HG03064 (cell line): Measurements from ENCODE around the gene ARHGEF1.
"Not testable (repeated sequence)": the region's sequence is repeated elsewhere in the genome, so short reads cannot be mapped to it uniquely, and the experiment has no call there.

ENCODE experiments used
- ATAC-seq: cut with Tn5 transposase; IDR thresholded peaks from one replicate; pipeline ENCODE4 v1.9.1; 2021; ENCODE audit warnings: low read depth; ENCODE audit not compliant: unreplicated experiment

Gene ARHGEF1

GRCh38 chr19:41929536-41930071 lies 46.6 kb downstream of the ARHGEF1 start:
- no peak for ATAC-seq

DNA sequence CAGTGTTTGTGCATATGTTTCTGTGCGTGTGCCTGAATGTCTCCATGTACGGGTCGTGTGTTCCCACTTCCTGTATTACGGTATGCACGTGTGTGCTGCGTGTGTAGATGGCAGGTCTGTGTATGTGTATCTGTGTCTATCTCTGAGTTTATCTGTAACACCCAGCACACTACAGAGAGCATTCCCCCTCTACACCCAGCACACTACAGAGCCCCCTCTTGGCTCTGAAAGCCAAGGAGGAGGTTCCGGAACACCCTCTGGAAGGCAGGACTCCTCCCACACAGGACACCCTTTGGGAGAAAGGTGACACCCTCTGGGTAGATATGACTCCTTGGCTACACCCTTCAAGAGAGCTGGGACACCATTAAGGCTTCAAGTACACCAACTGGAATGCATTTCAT lies 47.3 kb downstream of the ARHGEF1 start:
- no peak for ATAC-seq

- no peak for ATAC-seq
Observed at GRCh38 chr19:41930926-41931592, 48.1 kb downstream of the ARHGEF1 start.

GRCh38 chr19:41932259-41932719 lies 49.3 kb downstream of the ARHGEF1 start:
- no peak for ATAC-seq

DNA sequence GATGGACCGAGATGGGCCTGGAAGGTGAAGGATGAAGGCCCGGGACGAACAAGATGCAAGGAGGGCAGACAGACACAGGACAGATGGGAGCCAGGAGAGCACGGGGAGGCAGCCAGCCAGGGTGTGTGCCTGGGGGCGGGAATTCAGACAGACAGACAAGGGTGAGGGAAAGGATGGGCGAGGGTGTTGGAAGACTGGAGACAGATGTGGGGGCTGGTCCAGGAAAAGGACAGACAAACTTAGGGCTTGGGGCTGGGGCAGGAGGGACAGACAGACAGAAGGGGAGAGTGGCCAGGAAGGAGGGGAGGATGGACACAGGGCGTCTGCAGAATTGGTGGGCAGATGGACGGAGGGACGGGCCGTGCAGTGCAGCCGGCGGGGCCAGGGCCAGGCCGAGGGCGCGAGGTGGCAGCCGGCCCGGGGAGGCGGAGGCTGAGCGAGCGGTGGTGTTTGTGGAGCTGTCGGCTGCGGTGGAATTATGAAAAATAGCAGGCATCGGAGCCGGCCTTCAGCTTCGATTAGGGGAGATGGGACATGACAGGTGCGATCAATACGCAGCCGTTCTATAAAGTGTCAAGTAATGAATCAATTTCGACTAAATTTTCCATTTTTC lies 49.8 kb downstream of the ARHGEF1 start:
- no peak for ATAC-seq

DNA sequence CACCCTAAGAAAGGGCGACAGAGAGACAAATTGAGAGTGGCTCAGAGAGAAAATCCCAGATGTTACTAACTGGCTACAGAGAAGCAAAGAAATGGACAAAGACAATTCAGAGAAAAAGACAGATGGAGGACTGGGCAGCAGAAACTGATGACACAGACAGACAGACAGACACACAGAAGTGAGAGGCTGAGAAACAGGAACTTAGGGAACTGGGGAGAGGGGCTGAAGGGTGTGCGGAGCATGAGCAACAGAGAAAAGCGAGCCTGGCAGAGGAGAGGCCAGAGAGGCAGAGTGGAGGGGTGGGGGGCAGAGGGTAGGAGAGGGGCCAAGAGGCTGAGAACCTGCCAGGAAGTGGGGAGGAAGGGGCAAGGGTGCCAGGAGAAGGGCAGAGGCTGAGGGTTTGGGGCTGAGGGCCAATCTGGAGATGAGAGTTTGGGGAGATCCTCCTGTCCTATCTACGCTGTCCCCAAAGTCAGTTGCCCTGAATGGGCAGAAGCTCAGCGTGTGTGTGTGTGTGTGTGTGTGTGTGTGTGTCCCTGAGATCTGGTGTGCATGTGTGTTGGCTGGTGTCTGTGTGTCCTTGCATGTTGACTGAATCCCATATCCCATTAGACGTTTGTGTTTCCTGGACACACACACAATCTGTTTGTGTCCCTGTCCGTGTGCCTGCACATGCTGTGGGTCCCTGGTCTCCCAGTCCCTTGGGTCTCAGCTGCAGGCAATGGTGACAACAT lies 50.9 kb downstream of the ARHGEF1 start:
- ATAC-seq = no peak

- ATAC-seq = no peak
Observed at GRCh38 chr19:41934849-41935374, 51.9 kb downstream of the ARHGEF1 start.

- no peak for ATAC-seq
Observed at GRCh38 chr19:41935760-41936415, 52.9 kb downstream of the ARHGEF1 start.

DNA sequence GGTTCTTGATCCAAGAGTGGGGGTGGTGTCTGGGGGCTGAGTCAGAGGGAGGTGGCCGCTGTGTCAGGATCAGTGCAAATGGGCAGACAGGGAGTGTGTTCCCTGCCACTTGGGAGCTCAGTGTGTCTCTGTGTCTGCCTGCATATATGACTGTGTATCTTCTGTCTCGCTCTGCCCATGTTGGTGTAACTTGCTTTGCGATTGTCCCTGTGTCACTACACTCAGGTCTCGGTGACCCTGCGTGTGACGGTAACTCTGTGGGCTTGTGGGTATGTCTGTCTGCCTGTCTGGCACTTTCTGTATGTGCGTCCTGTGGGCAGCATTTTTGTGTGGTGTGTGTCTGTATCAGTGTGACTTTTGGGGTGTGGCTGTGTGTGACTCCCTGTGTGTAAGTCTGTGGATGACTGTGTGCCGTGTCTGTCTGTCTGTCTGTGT lies 53.4 kb downstream of the ARHGEF1 start:
- ATAC-seq = no peak

GRCh38 chr19:41936961-41937360 lies 54.0 kb downstream of the ARHGEF1 start:
- no peak for ATAC-seq

DNA sequence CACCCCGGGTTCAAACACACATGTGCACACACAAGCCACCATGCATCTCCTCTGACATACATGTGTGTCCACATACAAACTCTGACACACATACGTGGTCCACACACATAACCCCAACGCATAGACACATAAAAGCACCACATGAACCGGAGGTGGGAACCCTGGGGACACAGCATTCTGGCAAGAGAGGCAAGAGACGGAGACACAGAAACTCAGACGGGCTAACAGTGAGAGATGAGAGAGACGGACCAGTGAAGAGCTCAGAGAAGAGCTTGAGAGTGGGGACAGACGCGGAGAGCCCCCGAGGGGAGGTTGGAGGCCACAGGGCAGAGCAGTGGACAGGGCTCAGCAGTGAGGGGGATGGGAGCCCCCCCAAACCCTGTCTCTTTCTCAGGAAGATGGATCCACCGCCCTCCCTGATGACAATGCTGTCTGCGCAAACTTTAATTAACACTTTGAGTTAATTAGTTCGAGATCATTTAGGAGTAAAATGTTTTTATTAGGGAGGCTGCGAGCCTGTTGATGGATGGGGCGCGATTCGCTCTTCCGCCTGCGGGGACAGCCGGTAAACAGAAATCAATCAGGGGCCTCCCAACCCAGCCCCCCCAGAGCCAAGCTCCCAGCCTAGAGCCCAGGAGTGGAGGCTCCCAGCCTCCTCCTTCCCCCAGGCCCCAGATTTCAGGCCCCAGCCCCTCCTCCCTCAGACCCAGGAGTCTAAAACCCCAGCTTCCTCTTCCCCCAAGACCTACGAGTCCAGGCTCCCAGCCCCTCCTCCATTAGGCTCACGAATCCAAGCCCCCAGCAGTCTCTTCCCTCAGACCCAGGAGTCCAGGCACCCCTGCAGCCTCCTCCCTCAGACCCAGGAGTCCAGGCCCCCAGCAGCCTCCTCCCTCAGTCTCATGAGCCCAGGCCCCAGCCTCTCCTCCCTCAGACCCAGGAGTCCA lies 54.8 kb downstream of the ARHGEF1 start:
- ATAC-seq = no peak

GRCh38 chr19:41939209-41939608 lies 56.2 kb downstream of the ARHGEF1 start:
- not testable (repeated sequence) for ATAC-seq

- ATAC-seq = no peak
Observed at GRCh38 chr19:41939861-41940730, 57.1 kb downstream of the ARHGEF1 start.

GRCh38 chr19:41940731-41941409 lies 57.9 kb downstream of the ARHGEF1 start:
- ATAC-seq = no peak

DNA sequence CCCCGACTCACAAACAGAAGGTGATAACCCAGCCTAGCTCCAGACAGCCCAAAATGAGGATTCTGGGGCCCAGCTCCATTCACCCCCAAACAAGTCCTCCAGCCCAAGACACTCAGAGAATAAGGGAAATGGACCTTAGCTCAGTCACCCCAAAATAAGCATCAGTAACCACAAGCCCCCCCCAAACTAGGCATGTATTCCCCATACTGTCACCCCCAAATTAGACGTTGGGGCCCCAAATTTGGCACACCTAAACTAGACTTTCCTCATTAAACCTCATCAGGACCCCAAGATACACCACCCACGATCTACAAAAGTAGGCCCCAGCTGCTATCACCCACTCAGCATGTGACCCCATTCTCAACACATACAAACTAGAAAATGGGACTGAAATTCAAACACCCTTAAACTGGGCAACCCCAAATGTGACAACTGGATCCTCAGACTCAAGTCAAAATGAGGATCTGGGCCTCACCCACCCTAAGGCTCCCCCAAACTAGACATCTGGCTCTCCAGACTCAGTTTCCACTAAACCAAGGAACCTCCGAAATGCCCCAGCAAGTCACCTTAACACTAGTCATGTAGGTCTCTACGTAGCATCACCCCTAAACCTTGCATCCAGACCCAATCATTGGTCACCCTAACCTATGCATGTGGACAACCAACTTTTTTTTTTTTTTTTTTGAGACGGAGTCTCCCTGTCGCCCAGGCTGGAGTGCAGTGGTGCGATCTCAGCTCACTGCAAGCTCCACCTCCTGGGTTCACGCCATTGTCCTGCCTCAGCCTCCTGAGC lies 58.6 kb downstream of the ARHGEF1 start:
- ATAC-seq = no peak

GRCh38 chr19:41944336-41944735 lies 61.4 kb downstream of the ARHGEF1 start:
- ATAC-seq = no peak

GRCh38 chr19:41945135-41945766 lies 62.3 kb downstream of the ARHGEF1 start:
- ATAC-seq = peak; percentile 62
